HepG2 (cell line): ENCODE measurements around the gene CTSZ. TPM values are rescaled to one million over a fixed set of nuclear protein-coding genes. Genes with fewer than 3 reads are reported as not detected.

Source experiments
- AKAP8 ChIP-seq: sonication (generic); formaldehyde crosslinking; IDR thresholded peaks from 2 replicates; pipeline ENCODE4 v1.5.1; 2020; ENCODE audit warnings: mild to moderate bottlenecking, missing genetic modification reagents
- CREB1 ChIP-seq, 2 experiments: fragments of 450-650 bp in 1 of 2; IDR thresholded peaks; 2 replicates each; pipeline ENCODE4 v1.6.1; 2016 to 2017; ENCODE audit warnings: control low read depth in 1 of 2, mild to moderate bottlenecking in 1 of 2, missing compliant biosample characterization in 1 of 2, missing genetic modification characterization in 1 of 2
- DR1 ChIP-seq: sonication (generic); formaldehyde crosslinking; IDR thresholded peaks from 2 replicates; pipeline ENCODE4 v1.8.0; 2021; ENCODE audit warnings: mild to moderate bottlenecking, missing genetic modification reagents, inconsistent platforms
- ESRRA ChIP-seq: sonication (generic); formaldehyde crosslinking; IDR thresholded peaks from 2 replicates; pipeline ENCODE4 v1.5.1; 2020; ENCODE audit warnings: mild to moderate bottlenecking, low read depth, missing genetic modification reagents
- FOXA3 ChIP-seq: IDR thresholded peaks from 2 replicates; pipeline ENCODE4 v1.6.1; 2016; ENCODE audit warnings: missing genetic modification reagents, missing compliant biosample characterization
- KDM6A ChIP-seq: IDR thresholded peaks from 2 replicates; pipeline ENCODE4 v1.6.1; 2016; ENCODE audit warnings: low read depth
- KLF9 ChIP-seq: IDR thresholded peaks from 2 replicates; pipeline ENCODE4 v1.6.1; 2016; ENCODE audit warnings: low read depth
- MAX ChIP-seq: IDR thresholded peaks from 2 replicates; pipeline ENCODE4 v1.6.1; 2012; ENCODE audit warnings: inconsistent platforms
- MED1 ChIP-seq: sonication (generic); formaldehyde crosslinking; IDR thresholded peaks from 2 replicates; pipeline ENCODE4 v1.4.0; 2020; ENCODE audit warnings: missing genetic modification reagents
- MEIS1 ChIP-seq: sonication (generic); formaldehyde crosslinking; IDR thresholded peaks from 2 replicates; pipeline ENCODE4 v1.9.0; 2021; ENCODE audit warnings: mild to moderate bottlenecking, missing genetic modification reagents, moderate library complexity, borderline replicate concordance
- MTERF4 ChIP-seq: sonication (generic); formaldehyde crosslinking; IDR thresholded peaks from 2 replicates; pipeline ENCODE4 v1.8.0; 2023; ENCODE audit warnings: mild to moderate bottlenecking, missing genetic modification reagents
- MXD3 ChIP-seq: IDR thresholded peaks from 2 replicates; pipeline ENCODE4 v1.6.1; 2016; ENCODE audit warnings: mild to moderate bottlenecking, missing biosample characterization, missing genetic modification reagents
- NONO ChIP-seq, 2 experiments: fragments of 450-650 bp in 1 of 2; sonication (generic) in 1 of 2; formaldehyde crosslinking in 1 of 2; IDR thresholded peaks in 1 of 2; conservative IDR thresholded peaks in 1 of 2; 2 replicates each; pipeline versions ENCODE4 v1.6.1 to v1.8.0; 2017 to 2022; ENCODE audit warnings: mild to moderate bottlenecking in 1 of 2, missing genetic modification reagents in 1 of 2, moderate library complexity in 1 of 2
- NR1H2 ChIP-seq: sonication (generic); formaldehyde crosslinking; IDR thresholded peaks from 2 replicates; pipeline ENCODE4 v1.8.1; 2022; ENCODE audit warnings: low read depth, missing genetic modification reagents, borderline replicate concordance
- POLR2A ChIP-seq, 2 experiments: IDR thresholded peaks; 2 replicates each; pipeline ENCODE4 v1.6.1; 2011; ENCODE audit warnings: low read depth in 2 of 2, low read length in 2 of 2, mild to moderate bottlenecking in 1 of 2, moderate library complexity in 1 of 2; ENCODE audit not compliant: insufficient read depth in 1 of 2
- RAD21 ChIP-seq: fragments of 450-650 bp; formaldehyde crosslinking; IDR thresholded peaks from 2 replicates; pipeline ENCODE4 v1.5.0; 2020; ENCODE audit warnings: mild to moderate bottlenecking
- RXRA ChIP-seq: sonication (generic); formaldehyde crosslinking; IDR thresholded peaks from 2 replicates; pipeline ENCODE4 v1.5.1; 2020; ENCODE audit warnings: missing genetic modification reagents
- SALL1 ChIP-seq: sonication (generic); formaldehyde crosslinking; IDR thresholded peaks from 2 replicates; pipeline ENCODE4 v1.8.0; 2022; ENCODE audit warnings: mild to moderate bottlenecking, missing genetic modification reagents
- SALL2 ChIP-seq: sonication (generic); formaldehyde crosslinking; IDR thresholded peaks from 2 replicates; pipeline ENCODE4 v1.8.1; 2023; ENCODE audit warnings: mild to moderate bottlenecking, missing genetic modification reagents, inconsistent platforms
- SP1 ChIP-seq, 2 experiments: fragments of 450-650 bp in 1 of 2; sonication (generic) in 1 of 2; formaldehyde crosslinking in 1 of 2; IDR thresholded peaks; 2 replicates each; pipeline versions ENCODE4 v1.4.0 to v1.6.1; 2016 to 2020; ENCODE audit warnings: missing genetic modification reagents in 1 of 2
- ZBTB42 ChIP-seq: sonication (generic); formaldehyde crosslinking; IDR thresholded peaks from 2 replicates; pipeline ENCODE4 v1.5.0; 2020; ENCODE audit warnings: mild to moderate bottlenecking, missing genetic modification reagents
- ZKSCAN5 ChIP-seq: sonication (generic); formaldehyde crosslinking; IDR thresholded peaks from 2 replicates; pipeline ENCODE4 v1.5.1; 2020; ENCODE audit warnings: mild to moderate bottlenecking, missing genetic modification reagents
- ZNF101 ChIP-seq: sonication (generic); formaldehyde crosslinking; IDR thresholded peaks from 2 replicates; pipeline ENCODE4 v1.4.0; 2020; ENCODE audit warnings: mild to moderate bottlenecking, low read depth, missing genetic modification reagents, borderline replicate concordance
- ZNF230 ChIP-seq: sonication (generic); formaldehyde crosslinking; IDR thresholded peaks from 2 replicates; pipeline ENCODE4 v1.4.0; 2020; ENCODE audit warnings: mild to moderate bottlenecking, missing genetic modification reagents
- ZNF251 ChIP-seq: sonication (generic); formaldehyde crosslinking; IDR thresholded peaks from 2 replicates; pipeline ENCODE4 v1.9.0; 2021; ENCODE audit warnings: mild to moderate bottlenecking, missing genetic modification reagents
- ZNF260 ChIP-seq: sonication (generic); formaldehyde crosslinking; IDR thresholded peaks from 2 replicates; pipeline ENCODE4 v1.4.0; 2020; ENCODE audit warnings: missing genetic modification reagents, low read depth, mild to moderate bottlenecking, borderline replicate concordance
- ZNF317 ChIP-seq: sonication (generic); formaldehyde crosslinking; IDR thresholded peaks from 2 replicates; pipeline ENCODE4 v1.5.0; 2020; ENCODE audit warnings: mild to moderate bottlenecking, missing genetic modification reagents
- ZNF468 ChIP-seq: sonication (generic); formaldehyde crosslinking; IDR thresholded peaks from 2 replicates; pipeline ENCODE4 v1.8.0; 2022; ENCODE audit warnings: mild to moderate bottlenecking, moderate library complexity, missing genetic modification reagents
- ZNF614 ChIP-seq: IDR thresholded peaks from 2 replicates; pipeline ENCODE4 v1.6.1; 2018; ENCODE audit warnings: missing biosample characterization, missing genetic modification reagents, inconsistent platforms, borderline replicate concordance
- polyA plus RNA-seq, 8 experiments: library from polyadenylated mRNA; depleted of rRNA in 3 of 8; stranded (reverse) in 7 of 8; unstranded in 1 of 8; fragments of >200 nt; fragmentation: Illumina TruSeq in 4 of 8; extraction: Trizol in 4 of 8; gene quantifications; 2 replicates each; pipeline versions ENCODE4 v1.2.1 to v1.2.3, GENCODE V29; 2011 to 2016; ENCODE audit warnings: low read depth in 4 of 8, missing spikeins in 1 of 8, mixed read lengths in 1 of 8; ENCODE audit not compliant: insufficient read depth in 1 of 8
- total RNA-seq, 5 experiments: library from RNA; depleted of rRNA; stranded (reverse); fragments of >200 nt; fragmentation: Illumina TruSeq; extraction: Trizol; gene quantifications; 2 replicates each; pipeline ENCODE4 v1.2.3, GENCODE V29; 2016; ENCODE audit warnings: low read depth in 1 of 5
- TF ChIP-seq, protein P1 (sequence below): IDR thresholded peaks from 2 replicates; pipeline ENCODE4 v1.6.1; 2016; ENCODE audit warnings: low read depth, control low read depth

CTSZ gene
- total and polyA plus RNA-seq, 2 of the 13 experiments (the other 11 are each of a cell fraction or from before 2014, with no cell fraction given) = 0.33 TPM; not detected in 1

DNA sequence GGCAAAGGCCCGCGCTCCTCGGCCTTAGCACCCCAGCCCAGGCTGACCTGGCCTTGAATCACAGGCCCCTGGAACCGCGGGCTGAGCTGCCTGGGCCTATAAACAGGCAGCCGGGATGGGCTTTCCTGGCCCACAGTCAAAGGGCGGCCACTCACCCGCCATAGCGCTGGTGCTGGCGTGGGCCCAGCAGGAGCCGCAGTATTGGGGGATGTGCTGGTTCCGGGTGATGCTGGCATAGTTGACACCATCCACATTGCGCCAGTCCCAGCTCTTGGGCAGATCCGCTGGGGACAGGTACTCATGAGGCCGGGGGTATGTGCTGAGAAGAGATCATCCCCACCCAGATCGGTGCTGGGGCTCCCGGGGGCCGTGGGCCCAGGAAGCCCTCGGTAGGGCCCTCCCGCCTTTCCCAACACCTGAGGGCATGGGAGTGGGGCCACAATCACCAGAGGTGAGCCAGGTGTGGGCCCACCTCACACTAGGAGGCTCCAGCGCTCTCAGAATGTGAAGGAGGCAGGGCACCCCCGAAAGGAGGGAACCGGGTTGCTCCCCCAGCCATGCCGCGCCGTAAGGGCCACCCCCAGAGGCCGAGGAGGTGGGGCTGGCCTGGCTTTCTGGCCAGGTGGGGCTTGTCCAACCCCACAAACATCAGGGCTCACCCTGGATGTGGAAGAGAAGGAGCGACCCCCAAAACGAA, 739 bp downstream of the CTSZ start (continued):
- TF ChIP-seq, protein P1, sequence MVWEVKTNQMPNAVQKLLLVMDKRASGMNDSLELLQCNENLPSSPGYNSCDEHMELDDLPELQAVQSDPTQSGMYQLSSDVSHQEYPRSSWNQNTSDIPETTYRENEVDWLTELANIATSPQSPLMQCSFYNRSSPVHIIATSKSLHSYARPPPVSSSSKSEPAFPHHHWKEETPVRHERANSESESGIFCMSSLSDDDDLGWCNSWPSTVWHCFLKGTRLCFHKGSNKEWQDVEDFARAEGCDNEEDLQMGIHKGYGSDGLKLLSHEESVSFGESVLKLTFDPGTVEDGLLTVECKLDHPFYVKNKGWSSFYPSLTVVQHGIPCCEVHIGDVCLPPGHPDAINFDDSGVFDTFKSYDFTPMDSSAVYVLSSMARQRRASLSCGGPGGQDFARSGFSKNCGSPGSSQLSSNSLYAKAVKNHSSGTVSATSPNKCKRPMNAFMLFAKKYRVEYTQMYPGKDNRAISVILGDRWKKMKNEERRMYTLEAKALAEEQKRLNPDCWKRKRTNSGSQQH = no peak
- TF ChIP-seq NONO (IDR thresholded peaks at IDR 0.05) (no peak), NONO (CRISPR knock-in tag; conservative IDR thresholded peaks at IDR 0.05) (no peak), ZNF230 (CRISPR knock-in tag) (0 out of 2 replicates have a peak, but pooled peaks have one; percentile 48), ZNF468 (no peak), AKAP8 (CRISPR knock-in tag) (0 out of 2 replicates have a peak, but pooled peaks have one; percentile 41), MTERF4 (CRISPR knock-in tag) (no peak), FOXA3 (CRISPR knock-in tag) (no peak), MEIS1 (CRISPR knock-in tag) (no peak), ZBTB42 (no peak), NR1H2 (CRISPR knock-in tag) (no peak; the same call in 1 of the 2 replicates), KLF9 (CRISPR knock-in tag) (no peak), MAX (no peak), SP1 (IDR thresholded peaks at IDR 0.05) (no peak), SP1 (CRISPR knock-in tag; IDR thresholded peaks at IDR 0.05) (no peak), KDM6A (CRISPR knock-in tag) (no peak), MXD3 (CRISPR knock-in tag) (peak; percentile 24; the same call in 1 of the 2 replicates), RAD21 (CRISPR knock-in tag) (no peak; the same call in 1 of the 2 replicates), MED1 (CRISPR knock-in tag) (peak; percentile 69; the same call in 1 of the 2 replicates), POLR2A (IDR thresholded peaks at IDR 0.05; ENCODE audit: insufficient read depth in 1 of 2, low read depth in 2 of 2, low read length in 2 of 2) (no peak), RXRA (CRISPR knock-in tag) (peak; percentile 78), ESRRA (CRISPR knock-in tag) (peak; percentile 89; the same call in 1 of the 2 replicates), ZKSCAN5 (CRISPR knock-in tag) (no peak), ZNF614 (CRISPR knock-in tag) (peak; percentile 39; the same call in 1 of the 2 replicates), ZNF260 (no peak), DR1 (no peak), ZNF101 (CRISPR knock-in tag) (no peak), SALL1 (CRISPR knock-in tag) (no peak), SALL2 (CRISPR knock-in tag) (no peak), ZNF251 (no peak), ZNF317 (CRISPR knock-in tag) (no peak), CREB1 (IDR thresholded peaks at IDR 0.05) (no peak), CREB1 (CRISPR knock-in tag; IDR thresholded peaks at IDR 0.05) (no peak)
